ENCODE results near the gene ANKRD16. TPM values are rescaled to one million over a fixed set of nuclear protein-coding genes. Genes with fewer than 3 reads are reported as not detected.

The ANKRD16 gene
- total RNA-seq, 1 experiment from 2014 or later: 9.9 TPM

- no peak overlapping the region for H3K27ac Mint-ChIP-seq (ENCODE audit: low read depth, unreplicated experiment)
- H3K9me3 Mint-ChIP-seq (ENCODE audit: unreplicated experiment): no peaks in the 10 kb centered on the region
- CTCF ChIA-PET: interaction anchor here (0.8 kb wide), 1 partner anchor 25 kb away, joined by 3 read pairs; no protein-coding TSS in a partner anchor
- POLR2A ChIA-PET: interaction anchor here (0.6 kb wide), 1 partner anchor 14 kb away, joined by 3 read pairs; no protein-coding TSS in a partner anchor
- TF ChIP-seq CTCF (IDR thresholded peaks at IDR 0.05; ENCODE audit: unreplicated experiment): no peak
- no peaks in the 10 kb centered on the region for H3K36me3 Mint-ChIP-seq (ENCODE audit: insufficient read depth, unreplicated experiment)
- intact Hi-C loops (cut with micrococcal nuclease): no loop called here
- H3K4me3 Mint-ChIP-seq (ENCODE audit: unreplicated experiment): no peak overlapping the region
- peaks cover 5% of the 10 kb centered on the region for H3K4me1 Mint-ChIP-seq (ENCODE audit: insufficient read depth, unreplicated experiment)
- DNase-seq (ENCODE audit: unreplicated experiment): no peak
- no TSS peak for BruUV-seq (replicated peaks)
- H3K27me3 Mint-ChIP-seq (ENCODE audit: insufficient read depth, unreplicated experiment): no peaks in the 10 kb centered on the region
Measured at GRCh38 chr10:5818894-5819293, 70.8 kb downstream of the ANKRD16 start.

DNA sequence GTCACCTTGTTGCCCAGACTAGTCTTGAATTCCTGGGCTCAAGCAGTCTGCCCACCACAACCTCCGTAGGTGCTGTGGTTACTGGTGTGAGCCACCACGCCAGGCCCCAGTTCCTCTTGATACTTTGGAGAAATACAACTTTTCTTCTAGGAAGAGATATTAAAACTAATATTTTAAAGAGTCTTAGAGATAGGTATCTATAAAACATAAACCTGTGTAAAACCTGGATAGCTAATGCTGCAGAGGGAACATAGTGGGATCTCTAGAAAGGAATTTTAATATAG, 71.7 kb downstream of the ANKRD16 start:
- DNase-seq (ENCODE audit: unreplicated experiment): no peak
- ChIA-PET POLR2A (interaction anchor here (0.6 kb wide), 1 partner anchor 1639 kb away, joined by 3 read pairs; no protein-coding TSS in a partner anchor), CTCF (interaction anchor here (0.6 kb wide), 1 partner anchor 62 kb away, joined by 3 read pairs; no protein-coding TSS in a partner anchor)
- TF ChIP-seq CTCF (IDR thresholded peaks at IDR 0.05; ENCODE audit: unreplicated experiment): no peak
- no TSS peak for BruUV-seq (replicated peaks)
- Mint-ChIP-seq H3K36me3 (ENCODE audit: insufficient read depth, unreplicated experiment) (peaks cover 4% of the 10 kb centered on the region), H3K4me1 (ENCODE audit: insufficient read depth, unreplicated experiment) (peaks cover 5% of the 10 kb centered on the region), H3K9me3 (ENCODE audit: unreplicated experiment) (no peaks in the 10 kb centered on the region), H3K4me3 (ENCODE audit: unreplicated experiment) (no peak overlapping the region), H3K27ac (ENCODE audit: low read depth, unreplicated experiment) (no peak overlapping the region), H3K27me3 (ENCODE audit: insufficient read depth, unreplicated experiment) (no peaks in the 10 kb centered on the region)
- intact Hi-C loops (cut with micrococcal nuclease): no loop called here

DNA sequence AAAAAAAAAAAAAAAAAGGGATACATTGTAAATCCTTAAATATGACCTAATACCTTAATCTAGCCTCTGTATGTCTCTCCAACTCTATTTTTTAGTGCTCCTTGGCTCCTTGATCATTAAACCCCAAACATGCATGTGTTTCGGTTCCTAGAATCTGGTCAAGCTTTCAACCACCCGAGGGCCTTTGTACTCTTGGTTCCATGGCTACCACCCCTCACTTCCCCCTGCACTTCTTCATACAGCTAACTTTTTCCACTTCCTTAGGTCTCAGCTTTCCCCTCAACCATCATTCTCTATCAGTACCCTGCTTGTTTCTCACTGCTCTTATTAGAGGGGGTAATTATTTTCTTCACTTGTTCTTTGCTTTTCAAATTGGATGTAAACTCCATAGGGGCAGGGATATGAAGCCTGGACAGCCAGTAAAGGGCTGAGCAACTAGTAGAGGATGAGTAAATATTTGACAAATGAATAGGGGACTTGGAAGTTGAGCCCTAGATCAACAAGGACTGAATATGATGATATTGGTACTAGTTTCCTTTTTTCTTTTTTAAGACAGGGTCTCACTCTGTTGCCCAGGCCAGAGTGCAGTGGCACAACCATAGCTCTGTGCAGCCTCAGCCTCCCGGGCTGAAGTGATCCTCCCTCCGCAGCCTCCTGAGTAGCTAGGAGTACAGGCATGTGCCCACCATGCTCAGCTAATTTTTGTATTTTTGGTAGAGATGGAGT, 72.2 kb downstream of the ANKRD16 start:
- ChIA-PET POLR2A (interaction anchor here (0.6 kb wide), 1 partner anchor 1639 kb away, joined by 3 read pairs; no protein-coding TSS in a partner anchor), CTCF (interaction anchor here (0.6 kb wide), 2 partner anchors 63 to 131 kb away, joined by 3 read pairs; no protein-coding TSS in a partner anchor)
- H3K4me1 Mint-ChIP-seq (ENCODE audit: insufficient read depth, unreplicated experiment): peaks cover 5% of the 10 kb centered on the region
- BruUV-seq (replicated peaks): no TSS peak
- TF ChIP-seq CTCF (IDR thresholded peaks at IDR 0.05; ENCODE audit: unreplicated experiment): no peak
- no peak for DNase-seq (ENCODE audit: unreplicated experiment)
- H3K36me3 Mint-ChIP-seq (ENCODE audit: insufficient read depth, unreplicated experiment): peaks cover 4% of the 10 kb centered on the region
- H3K27me3 Mint-ChIP-seq (ENCODE audit: insufficient read depth, unreplicated experiment): no peaks in the 10 kb centered on the region
- H3K27ac Mint-ChIP-seq (ENCODE audit: low read depth, unreplicated experiment): no peak overlapping the region
- no peak overlapping the region for H3K4me3 Mint-ChIP-seq (ENCODE audit: unreplicated experiment)
- no peaks in the 10 kb centered on the region for H3K9me3 Mint-ChIP-seq (ENCODE audit: unreplicated experiment)
- intact Hi-C loops (cut with micrococcal nuclease): no loop called here

GRCh38 chr10:5816170-5816569, 73.5 kb downstream of the ANKRD16 start:
- CTCF ChIA-PET: no interaction called here
- DNase-seq (ENCODE audit: unreplicated experiment): no peak
- intact Hi-C loops (cut with micrococcal nuclease): no loop called here
- no peak overlapping the region for H3K27ac Mint-ChIP-seq (ENCODE audit: low read depth, unreplicated experiment)
- H3K36me3 Mint-ChIP-seq (ENCODE audit: insufficient read depth, unreplicated experiment): peaks cover 11% of the 10 kb centered on the region
- H3K27me3 Mint-ChIP-seq (ENCODE audit: insufficient read depth, unreplicated experiment): no peaks in the 10 kb centered on the region
- TF ChIP-seq CTCF (IDR thresholded peaks at IDR 0.05; ENCODE audit: unreplicated experiment): no peak
- no TSS peak for BruUV-seq (replicated peaks)
- no peaks in the 10 kb centered on the region for H3K9me3 Mint-ChIP-seq (ENCODE audit: unreplicated experiment)
- H3K4me3 Mint-ChIP-seq (ENCODE audit: unreplicated experiment): no peak overlapping the region
- peaks cover 9% of the 10 kb centered on the region for H3K4me1 Mint-ChIP-seq (ENCODE audit: insufficient read depth, unreplicated experiment)
- POLR2A ChIA-PET: no interaction called here

All from MCF 10A (cell line).